Measurements from ENCODE around the gene PHGDH. TPM values are rescaled to one million over a fixed set of nuclear protein-coding genes. Genes with fewer than 3 reads are reported as not detected.

Gene PHGDH
- total and polyA plus RNA-seq, 2 donors from 2014 or later = 71.9 to 126 TPM

GRCh38 chr1:119725626-119726025 is 13.9 kb downstream of the PHGDH start:
- DNase-seq (no peak), FAIRE-seq (no peak)
- Histone ChIP-seq H3K27ac (ENCODE audit: low read depth in 2 of 2, low read length in 2 of 2) (no peak overlapping the region), H3K27me3 (ENCODE audit: control insufficient read depth, insufficient read depth, low read length) (no peaks in the 10 kb centered on the region), H3K9me3 (ENCODE audit: control insufficient read depth in 2 of 3, insufficient read depth in 1 of 3, low read length in 3 of 3) (no peaks in the 10 kb centered on the region), H3K4me1 (ENCODE audit: control insufficient read depth in 2 of 3, insufficient read depth in 2 of 3, low read depth in 1 of 3, low read length in 3 of 3) (peaks cover 0 to 10% (median 2%) of the 10 kb centered on the region in 3 donors), H3K9ac (ENCODE audit: low read length in 3 of 3) (no peak overlapping the region), H3K4me3 (ENCODE audit: low read length in 3 of 3) (no peak overlapping the region), H3K36me3 (ENCODE audit: control insufficient read depth in 2 of 3, insufficient read depth in 3 of 3, low read length in 3 of 3) (peaks cover 2 to 11% (median 8%) of the 10 kb centered on the region in 3 donors)
- TF ChIP-seq, protein P1, sequence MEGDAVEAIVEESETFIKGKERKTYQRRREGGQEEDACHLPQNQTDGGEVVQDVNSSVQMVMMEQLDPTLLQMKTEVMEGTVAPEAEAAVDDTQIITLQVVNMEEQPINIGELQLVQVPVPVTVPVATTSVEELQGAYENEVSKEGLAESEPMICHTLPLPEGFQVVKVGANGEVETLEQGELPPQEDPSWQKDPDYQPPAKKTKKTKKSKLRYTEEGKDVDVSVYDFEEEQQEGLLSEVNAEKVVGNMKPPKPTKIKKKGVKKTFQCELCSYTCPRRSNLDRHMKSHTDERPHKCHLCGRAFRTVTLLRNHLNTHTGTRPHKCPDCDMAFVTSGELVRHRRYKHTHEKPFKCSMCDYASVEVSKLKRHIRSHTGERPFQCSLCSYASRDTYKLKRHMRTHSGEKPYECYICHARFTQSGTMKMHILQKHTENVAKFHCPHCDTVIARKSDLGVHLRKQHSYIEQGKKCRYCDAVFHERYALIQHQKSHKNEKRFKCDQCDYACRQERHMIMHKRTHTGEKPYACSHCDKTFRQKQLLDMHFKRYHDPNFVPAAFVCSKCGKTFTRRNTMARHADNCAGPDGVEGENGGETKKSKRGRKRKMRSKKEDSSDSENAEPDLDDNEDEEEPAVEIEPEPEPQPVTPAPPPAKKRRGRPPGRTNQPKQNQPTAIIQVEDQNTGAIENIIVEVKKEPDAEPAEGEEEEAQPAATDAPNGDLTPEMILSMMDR (IDR thresholded peaks at IDR 0.05; ENCODE audit: borderline replicate concordance, extremely low read depth, insufficient read depth) = no peak
- intact Hi-C loops (cut with DNase I) = no loop called here

GRCh38 chr1:119727991-119728390 is 16.3 kb downstream of the PHGDH start:
- Histone ChIP-seq H3K36me3 (ENCODE audit: control insufficient read depth in 2 of 3, insufficient read depth in 3 of 3, low read length in 3 of 3) (peaks cover 2 to 9% (median 8%) of the 10 kb centered on the region in 3 donors), H3K4me1 (ENCODE audit: control insufficient read depth in 2 of 3, insufficient read depth in 2 of 3, low read depth in 1 of 3, low read length in 3 of 3) (peaks cover 0 to 2% (median 0%) of the 10 kb centered on the region in 3 donors)
- intact Hi-C loops (cut with DNase I) = no loop called here

DNA sequence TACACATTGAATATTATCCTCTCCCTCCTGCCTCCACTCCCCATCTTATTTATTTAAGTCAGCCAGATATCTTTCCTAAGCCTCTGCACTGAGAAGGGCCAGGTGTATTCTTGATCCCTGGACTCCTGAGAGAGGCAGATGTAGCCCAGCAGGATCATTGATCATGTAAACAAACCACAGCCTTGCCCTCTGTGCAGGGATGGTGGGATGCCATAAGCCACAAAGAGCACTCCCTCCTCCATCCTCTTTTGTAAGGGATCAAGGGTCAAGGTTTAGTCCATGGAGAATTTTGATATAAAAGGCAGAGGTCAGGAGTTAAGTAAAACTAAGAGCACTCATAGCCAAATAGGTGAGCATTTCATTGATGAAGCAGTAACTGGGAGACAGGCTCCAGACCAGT is 17.3 kb downstream of the PHGDH start:
- no peaks in the 10 kb centered on the region for H3K4me1 ChIP-seq (ENCODE audit: control insufficient read depth in 2 of 3, insufficient read depth in 2 of 3, low read depth in 1 of 3, low read length in 3 of 3)
- no peaks in the 10 kb centered on the region for H3K9me3 ChIP-seq (ENCODE audit: control insufficient read depth in 2 of 3, insufficient read depth in 1 of 3, low read length in 3 of 3)
- no peak overlapping the region for H3K4me3 ChIP-seq (ENCODE audit: low read length in 3 of 3)
- no peaks in the 10 kb centered on the region for H3K27me3 ChIP-seq (ENCODE audit: control insufficient read depth, insufficient read depth, low read length)
- no peak overlapping the region for H3K9ac ChIP-seq (ENCODE audit: low read length in 3 of 3)
- DNase-seq (no peak), FAIRE-seq (no peak)
- intact Hi-C loops (cut with DNase I) = no loop called here
- TF ChIP-seq, protein P1 (IDR thresholded peaks at IDR 0.05; ENCODE audit: borderline replicate concordance, extremely low read depth, insufficient read depth) = no peak
- no peak overlapping the region for H3K27ac ChIP-seq (ENCODE audit: low read depth in 2 of 2, low read length in 2 of 2)
- H3K36me3 ChIP-seq (ENCODE audit: control insufficient read depth in 2 of 3, insufficient read depth in 3 of 3, low read length in 3 of 3) = peaks cover under 1 to 8% (median 8%) of the 10 kb centered on the region in 3 donors

More at GRCh38 chr1:119727991-119728390, 16.3 kb downstream of the PHGDH start:
- Histone ChIP-seq H3K27me3 (ENCODE audit: control insufficient read depth, insufficient read depth, low read length) (no peaks in the 10 kb centered on the region), H3K4me3 (ENCODE audit: low read length in 3 of 3) (no peak overlapping the region), H3K9me3 (ENCODE audit: control insufficient read depth in 2 of 3, insufficient read depth in 1 of 3, low read length in 3 of 3) (no peaks in the 10 kb centered on the region), H3K9ac (ENCODE audit: low read length in 3 of 3) (no peak overlapping the region), H3K27ac (ENCODE audit: low read depth in 2 of 2, low read length in 2 of 2) (no peak overlapping the region)
- TF ChIP-seq, protein P1 (IDR thresholded peaks at IDR 0.05; ENCODE audit: borderline replicate concordance, extremely low read depth, insufficient read depth) = no peak
- DNase-seq (no peak), FAIRE-seq (no peak)

DNA sequence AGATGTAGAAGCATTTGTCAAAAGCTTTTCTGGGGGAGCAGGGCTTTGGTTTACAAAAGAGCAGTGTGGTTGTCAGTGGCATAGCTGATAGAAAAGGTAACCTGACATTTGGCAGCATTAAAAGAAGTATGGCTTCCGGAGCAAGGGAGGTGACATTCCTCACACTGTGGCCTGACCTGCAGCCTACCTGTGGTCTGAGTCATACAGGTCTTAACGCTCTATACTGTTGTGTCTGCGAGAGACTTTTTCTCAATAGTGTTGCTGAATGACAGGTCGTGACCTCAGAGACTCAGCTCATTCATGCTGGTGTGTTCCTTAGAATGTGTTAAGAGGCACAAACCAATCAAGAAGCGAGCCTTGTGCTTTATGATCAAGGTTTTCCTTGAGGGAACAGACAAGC is 19.3 kb downstream of the PHGDH start:
- Histone ChIP-seq H3K4me3 (ENCODE audit: low read length in 3 of 3) (no peak overlapping the region), H3K4me1 (ENCODE audit: control insufficient read depth in 2 of 3, insufficient read depth in 2 of 3, low read depth in 1 of 3, low read length in 3 of 3) (no peaks in the 10 kb centered on the region), H3K27me3 (ENCODE audit: control insufficient read depth, insufficient read depth, low read length) (no peaks in the 10 kb centered on the region), H3K27ac (ENCODE audit: low read depth in 2 of 2, low read length in 2 of 2) (no peak overlapping the region), H3K9me3 (ENCODE audit: control insufficient read depth in 2 of 3, insufficient read depth in 1 of 3, low read length in 3 of 3) (no peaks in the 10 kb centered on the region), H3K36me3 (ENCODE audit: control insufficient read depth in 2 of 3, insufficient read depth in 3 of 3, low read length in 3 of 3) (peaks cover 0 to 8% (median 4%) of the 10 kb centered on the region in 3 donors), H3K9ac (ENCODE audit: low read length in 3 of 3) (no peak overlapping the region)
- DNase-seq (no peak), FAIRE-seq (no peak)
- TF ChIP-seq, protein P1 (IDR thresholded peaks at IDR 0.05; ENCODE audit: borderline replicate concordance, extremely low read depth, insufficient read depth) = no peak
- intact Hi-C loops (cut with DNase I) = no loop called here

All from kidney (tissue), 14 donors.